Right hindlimb (tissue), 1 donor: ENCODE measurements around the gene FAIM2.

Source experiments
- DNase-seq: peaks from one replicate; pipeline ENCODE4 v3.0.0-alpha.2; 2018

Gene FAIM2

DNA sequence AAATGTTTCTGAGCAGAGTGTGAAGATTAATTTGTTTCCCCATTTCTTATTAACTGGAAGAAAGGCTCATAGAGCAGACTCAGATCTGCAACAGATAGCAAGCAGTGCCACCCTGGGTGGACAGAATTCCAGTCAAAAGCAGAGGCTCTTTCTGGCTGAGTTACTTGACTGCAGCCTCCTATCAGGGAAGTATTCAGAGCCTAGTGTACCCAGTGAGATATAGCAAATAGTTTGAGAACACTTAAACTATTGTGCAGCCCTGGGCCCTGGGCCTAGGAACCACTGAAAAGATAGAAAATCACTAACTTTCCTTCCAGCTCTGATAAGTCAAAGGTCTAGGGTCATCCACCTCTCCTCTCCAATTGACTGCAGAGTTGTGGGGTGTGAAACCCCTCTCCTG is 35.6 kb upstream of the FAIM2 start:
- DNase-seq = no peak

DNA sequence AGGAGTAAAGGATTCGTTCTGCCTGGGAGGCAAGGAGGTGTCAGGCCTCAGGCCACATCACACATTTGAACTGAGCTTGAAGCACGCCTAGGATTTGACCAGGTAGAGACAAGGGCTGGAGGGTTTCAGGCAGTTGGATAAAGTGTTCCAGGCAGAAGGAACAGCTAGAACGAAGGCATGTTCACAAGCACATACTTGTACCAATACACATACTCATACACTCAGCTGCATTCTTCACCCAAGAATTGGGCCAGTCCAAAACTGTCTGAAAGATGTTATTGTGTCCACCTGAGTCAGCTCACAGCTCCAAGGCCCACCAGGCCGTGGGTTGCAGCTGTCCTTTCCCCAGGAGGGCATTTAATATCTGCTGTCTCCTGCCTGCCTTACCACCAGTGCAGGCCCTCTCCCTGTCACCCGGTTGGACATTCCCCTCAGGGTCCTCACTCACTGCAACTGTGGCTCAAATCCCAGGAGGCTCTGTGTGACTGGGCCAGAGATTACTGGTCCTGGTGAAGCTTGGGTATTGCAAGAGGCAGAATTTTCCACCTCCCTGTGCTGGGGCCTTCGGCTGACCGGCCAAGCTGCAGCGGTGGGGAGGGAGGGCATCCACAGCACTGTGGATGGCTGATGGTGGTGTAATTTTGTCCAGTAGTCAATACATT is 34.1 kb upstream of the FAIM2 start:
- no peak for DNase-seq

DNA sequence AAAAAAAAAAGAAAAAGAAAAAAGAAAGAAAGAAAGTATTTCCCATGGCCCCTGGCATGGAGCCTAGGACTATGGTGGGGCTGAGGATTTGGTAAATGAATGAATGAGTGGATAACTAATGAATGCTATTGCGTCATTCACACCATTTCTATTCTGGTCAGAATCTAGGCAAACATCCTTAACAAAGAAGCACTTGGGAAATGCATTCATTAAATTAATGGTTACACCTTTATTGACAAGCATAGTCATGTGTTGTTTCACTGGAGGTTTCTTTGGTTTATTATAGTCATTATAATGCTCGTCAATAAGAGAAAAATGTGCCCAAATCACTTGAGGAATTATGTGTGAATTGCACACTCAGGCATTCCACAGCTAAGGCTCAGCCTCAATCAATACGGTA is 33.2 kb upstream of the FAIM2 start:
- no peak for DNase-seq

DNA sequence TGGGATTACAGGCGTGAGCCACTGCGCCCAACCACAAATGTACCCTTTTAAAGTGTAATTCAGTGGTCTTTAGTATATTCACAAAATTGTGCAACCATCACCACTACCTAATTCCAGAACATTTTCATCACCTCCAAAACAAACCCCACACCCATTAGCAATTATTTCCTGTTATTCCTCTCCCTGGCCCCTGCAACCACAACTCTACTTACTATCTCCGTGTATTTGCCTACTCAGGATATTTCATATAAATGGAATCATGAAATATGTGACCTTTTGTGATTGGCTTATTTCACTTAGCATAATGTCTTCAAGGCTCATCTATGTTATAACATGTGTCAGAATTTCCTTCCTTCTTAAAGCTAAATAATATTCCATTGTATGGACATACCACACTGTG is 30.8 kb upstream of the FAIM2 start:
- DNase-seq = no peak

DNA sequence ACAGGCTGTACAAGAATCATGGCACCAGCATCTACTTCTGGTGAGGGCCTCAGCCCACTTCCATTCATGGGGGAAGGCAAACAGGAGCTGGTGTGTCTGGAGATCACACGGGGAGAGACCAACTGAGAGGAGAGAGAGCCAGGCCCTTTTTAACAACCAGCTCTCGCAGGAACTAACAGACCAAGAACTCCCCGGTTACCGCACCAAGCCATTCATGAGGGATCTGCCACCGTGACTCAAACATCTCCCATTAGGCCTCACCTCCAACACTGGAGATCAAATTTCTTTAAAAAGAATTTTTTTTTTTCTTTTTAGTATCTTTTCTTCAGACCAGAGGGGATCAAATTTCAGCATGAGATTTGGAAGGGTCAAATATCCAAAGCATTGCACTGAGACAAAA is 30.1 kb upstream of the FAIM2 start:
- DNase-seq = no peak

DNA sequence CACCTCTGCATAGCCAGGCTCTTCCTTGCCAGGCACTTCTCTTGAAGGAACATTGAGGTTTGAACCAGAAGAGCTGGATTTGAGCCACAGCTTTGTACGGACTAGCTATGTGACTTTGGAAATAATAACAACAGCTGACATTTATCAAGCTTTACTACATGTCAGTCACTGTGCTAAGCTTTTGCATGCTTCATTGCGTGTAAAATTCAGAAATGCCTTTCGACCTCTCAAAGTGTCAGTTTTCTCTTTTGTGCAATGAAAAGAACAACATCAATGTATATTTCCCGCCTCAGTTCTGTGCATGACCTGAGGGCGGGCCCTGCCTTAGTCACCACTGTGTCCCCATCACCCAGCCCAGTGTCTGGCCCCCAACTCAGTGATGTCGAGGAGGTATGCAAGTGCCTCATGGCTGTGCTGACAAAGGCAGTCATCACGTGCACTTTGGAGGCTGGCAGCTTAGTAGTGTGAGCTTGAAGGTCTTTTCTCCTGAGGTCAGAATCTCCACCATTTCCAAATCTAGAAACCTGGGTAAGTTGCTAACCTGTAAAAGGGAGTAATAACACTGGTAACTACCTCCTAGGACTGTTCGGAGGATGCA is 28.9 kb upstream of the FAIM2 start:
- no peak for DNase-seq

DNA sequence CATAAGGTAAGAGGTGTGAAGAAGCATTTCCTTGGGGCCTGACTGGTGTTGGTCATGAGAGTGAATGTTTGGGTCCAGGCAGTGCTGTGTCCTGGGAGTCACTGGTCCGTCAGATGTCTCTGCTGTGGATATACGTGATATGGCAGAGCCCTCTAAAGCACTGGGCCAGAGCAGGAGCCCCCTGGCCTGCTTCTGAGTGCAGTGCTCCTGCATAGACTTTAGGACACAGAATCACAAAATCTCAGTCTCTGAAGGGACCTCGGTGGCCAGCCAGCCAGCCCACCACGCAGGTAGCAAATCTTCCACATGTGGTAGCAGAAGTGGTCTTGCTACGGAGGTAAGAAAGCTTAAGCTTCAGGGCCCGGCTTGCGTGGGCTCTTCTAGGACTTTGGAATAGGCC is 28.3 kb upstream of the FAIM2 start:
- DNase-seq = no peak

DNA sequence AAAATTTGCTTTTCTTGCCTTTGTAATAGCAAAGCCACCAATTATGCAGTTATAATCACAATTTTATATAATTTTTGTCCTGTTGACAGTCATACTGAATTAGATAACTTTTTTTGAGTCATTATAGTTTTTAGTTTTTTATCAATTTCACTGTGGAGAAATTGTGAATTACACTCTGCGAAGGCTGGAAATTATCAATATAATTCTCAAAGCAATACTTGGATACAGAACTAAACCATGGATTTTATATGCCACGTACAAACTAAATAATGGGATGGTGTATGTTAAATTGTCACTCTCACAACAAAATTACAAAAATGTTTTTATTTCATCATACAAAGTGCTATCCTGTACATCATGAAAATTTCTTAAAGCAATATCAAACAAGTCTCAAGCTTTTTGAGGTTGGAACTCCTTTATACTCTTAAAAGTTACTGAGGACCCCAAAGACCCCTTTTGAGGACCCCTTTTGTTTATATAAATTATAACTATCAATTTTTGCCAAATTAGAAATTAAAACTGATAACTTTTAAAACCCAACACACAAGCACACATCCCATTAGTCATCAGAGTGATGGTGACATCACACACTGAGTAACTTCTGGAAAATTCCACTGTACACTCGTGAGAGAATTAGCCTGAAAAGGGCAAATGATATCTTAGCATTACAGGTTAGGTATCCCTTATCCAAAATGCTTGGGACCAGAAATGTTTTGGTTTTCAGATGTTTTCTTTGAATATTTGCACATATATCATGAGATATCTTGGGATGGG is 27.0 kb upstream of the FAIM2 start:
- no peak for DNase-seq

DNA sequence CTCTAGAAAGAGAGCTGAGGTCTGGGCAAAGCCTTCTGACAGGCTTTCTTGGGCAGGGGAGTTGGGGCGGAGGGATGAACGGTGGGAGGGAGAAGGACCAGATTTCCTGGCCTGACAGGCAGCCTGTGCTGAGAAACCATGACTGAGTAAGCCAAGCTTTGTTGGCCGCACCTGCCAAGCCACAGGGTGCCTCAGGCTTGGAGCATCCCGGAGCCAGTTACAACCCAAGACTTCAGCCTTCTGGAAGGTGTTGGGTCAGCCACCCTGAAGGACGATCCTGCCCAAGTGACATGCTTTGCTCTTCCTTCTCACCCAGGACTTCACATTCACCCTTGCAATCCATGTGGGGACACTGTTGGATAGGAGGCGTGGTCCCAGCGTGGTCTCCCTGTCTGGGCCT is 25.9 kb upstream of the FAIM2 start:
- no peak for DNase-seq

DNA sequence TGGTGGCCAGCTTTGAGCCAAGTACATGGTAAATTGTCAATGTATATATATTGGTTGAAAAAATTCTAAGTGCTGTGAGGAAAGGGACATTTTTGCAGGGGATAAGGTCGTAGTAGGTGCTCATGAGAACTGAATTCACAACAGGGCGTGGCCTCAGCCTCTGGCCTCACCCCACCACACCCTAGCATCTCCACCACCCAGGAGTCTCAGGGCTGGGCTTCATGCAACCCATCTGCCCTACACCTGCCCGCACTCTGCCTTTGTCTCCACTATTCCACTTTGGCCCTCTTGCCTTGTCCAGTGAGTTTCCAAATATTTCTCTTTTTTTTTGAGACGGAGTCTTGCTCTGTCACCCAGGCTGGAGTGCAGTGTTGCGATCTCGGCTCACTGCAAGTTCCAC is 24.8 kb upstream of the FAIM2 start:
- DNase-seq = no peak

DNA sequence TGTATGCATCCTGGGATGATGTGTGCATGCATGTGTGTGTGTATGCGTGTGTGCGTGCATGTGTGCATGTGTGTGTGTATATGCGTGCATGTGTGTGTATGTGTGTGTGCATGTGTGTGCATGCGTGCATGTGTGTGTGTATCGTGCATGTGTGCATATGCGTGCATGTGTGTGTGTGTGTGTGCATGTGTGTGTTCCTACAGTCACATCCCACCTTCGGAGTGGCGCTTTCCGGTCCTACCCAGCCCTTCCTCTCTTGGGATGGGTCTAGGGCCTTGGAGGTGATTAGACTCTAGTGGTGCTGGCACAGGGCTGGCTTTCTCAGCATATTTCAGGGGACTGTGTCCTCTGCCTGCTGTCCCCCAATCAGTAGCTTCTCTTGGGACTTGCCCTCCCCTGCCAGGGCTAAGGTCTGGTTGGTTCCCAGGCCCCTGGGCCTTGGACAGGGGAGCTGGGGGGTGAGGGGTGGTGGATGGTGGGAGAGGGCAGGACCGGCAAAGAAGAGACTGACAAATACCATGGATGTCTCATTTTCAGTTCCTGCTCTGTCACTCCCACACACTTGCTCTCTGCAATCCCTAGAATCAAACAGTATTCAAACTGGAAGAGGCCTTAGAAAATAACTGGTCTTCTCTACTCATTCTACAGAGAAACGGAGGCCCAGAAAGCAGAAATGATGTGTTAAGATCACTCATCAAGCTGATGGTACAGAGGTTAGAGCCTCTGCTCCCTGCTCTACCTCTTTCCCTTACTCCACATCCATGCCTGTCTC is 21.9 kb upstream of the FAIM2 start:
- DNase-seq = no peak

DNA sequence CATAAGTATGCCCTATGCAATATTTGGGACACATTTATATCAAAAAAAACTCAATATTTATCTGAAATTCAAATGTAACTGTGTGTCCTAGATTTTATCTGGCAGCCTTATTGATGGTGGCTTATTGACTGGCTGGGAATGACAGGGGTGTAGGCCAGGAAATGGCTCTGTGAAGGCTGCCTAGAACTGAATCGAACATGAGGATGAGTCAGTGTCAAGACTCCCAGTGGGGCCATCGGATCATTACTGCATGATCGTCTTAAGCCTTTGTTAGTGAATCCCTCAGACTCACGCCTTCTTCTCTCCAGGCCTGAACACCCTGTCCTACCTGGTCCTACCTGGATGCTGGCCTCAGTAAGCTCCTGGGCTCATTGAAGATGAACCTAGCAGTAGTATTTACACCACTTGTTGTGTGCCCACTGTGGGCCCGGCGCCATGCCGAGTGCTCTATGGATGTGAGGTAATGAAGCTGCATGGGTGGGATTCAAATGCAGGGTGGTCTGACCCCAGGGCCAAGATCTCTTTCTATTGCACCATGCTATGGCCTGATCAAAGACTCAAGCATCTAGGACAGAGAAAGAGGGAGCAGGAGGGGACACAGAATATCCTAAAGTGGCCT is 21.0 kb upstream of the FAIM2 start:
- DNase-seq = no peak

DNA sequence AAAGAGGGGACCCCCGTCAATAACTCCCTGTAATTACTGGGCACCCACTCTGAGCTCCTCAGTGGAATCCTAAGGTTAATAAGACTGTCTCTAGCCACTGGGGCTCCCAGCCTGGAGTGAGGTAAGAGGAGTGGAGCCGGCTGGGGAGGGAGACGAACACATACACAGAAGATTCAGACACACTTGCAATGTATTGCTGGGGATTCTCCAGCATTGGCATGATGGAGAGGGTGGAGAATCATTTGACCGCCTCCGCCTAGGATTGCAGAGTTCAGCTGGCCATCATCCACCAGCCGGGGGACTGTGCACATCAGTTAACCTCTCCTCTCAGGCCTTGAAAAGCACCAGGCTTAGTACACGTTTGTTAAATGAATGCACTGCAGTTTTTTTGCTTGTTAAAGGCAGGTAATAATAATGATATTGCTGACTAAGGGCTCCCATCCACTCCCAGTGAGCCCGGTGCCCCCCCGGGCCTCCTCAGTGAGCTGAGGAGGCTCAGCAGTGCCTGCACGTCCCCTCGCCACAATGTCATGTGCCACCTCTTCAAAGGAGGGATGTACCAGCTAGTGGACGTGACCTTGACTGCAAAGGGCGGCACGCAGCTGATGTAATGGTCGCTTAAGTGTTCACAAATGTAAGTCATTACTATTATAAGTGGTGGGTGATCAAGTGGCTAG is 20.3 kb upstream of the FAIM2 start:
- no peak for DNase-seq

DNA sequence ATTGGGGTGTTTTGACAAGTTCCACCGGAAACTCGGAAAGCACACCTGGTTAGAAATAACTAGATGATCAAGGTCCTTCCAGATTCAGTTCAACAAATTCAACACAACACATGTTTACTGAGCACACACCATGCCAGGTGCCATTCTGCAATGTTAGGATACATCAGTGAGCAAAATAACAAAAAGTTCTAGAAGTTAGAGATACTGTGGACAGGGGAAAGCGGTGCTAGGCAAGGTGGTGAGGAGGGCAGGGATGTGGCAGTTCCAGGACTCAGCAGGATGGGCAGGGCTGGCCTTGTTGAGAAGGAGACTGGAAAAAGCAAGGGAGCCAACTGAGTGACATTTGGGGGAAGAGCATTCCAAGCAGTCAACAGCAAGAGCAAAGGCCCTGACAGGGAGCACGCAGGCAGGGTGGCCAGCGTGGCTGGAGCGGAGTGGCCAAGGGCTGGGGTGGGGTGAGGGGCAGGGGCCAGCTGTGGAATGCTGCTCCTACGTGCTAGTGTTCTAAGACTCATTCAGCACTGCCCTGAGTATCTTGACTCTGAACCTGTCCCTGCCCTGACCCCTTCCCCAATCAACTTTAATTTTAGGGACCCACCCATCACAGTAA is 19.4 kb upstream of the FAIM2 start:
- no peak for DNase-seq

DNA sequence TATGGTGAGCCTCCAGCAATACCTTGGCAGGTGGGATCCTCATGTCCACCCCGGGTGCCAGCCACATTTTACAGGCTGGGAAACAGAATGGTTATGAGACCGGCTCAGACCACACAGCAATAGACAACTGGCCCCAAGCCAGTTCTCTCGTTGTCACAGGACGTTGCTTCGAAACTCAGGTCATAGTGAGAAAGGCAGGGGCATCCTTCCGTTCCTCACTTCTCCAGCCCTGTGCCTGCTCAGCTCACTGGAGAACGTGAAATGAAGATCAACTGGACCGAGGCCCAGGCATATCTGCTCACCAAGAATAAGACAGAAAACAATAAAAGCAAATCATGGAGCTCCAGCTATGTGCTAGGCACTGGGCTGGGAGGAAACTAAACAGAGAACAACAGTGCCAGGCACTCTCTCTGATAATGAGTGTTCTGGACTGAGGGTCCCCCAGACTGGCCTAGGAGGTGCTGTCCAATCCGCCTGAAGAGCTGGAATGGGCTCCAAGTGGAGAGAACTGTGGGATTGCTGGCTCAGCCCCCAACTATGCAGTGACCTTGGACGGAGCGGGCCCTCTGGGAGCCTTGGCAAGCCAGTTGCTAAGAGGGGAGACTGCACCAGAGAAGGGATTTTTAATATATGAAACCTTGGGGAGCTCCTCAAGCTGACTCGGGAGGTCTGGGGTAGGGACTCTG is 18.8 kb upstream of the FAIM2 start:
- DNase-seq = no peak

DNA sequence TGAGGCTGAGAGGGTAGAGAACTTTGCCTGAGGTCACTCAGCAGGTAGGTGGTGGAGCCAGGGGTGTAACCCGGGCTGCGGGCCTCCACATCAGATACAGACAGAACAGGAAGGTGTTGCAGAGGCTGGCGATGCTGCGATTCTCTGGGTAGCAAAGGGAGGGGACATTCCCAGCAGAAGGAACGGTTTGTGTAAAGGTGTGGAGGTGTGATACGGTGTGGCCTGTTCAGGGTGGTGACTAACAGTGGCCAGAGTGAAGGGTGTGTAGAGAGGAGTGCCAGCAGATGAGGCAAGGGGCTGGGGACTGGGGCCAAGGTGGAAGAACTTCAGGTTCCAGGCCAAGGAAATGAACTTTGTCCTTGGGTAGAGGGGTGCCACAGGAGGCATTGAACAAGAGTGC is 18.2 kb upstream of the FAIM2 start:
- no peak for DNase-seq

DNA sequence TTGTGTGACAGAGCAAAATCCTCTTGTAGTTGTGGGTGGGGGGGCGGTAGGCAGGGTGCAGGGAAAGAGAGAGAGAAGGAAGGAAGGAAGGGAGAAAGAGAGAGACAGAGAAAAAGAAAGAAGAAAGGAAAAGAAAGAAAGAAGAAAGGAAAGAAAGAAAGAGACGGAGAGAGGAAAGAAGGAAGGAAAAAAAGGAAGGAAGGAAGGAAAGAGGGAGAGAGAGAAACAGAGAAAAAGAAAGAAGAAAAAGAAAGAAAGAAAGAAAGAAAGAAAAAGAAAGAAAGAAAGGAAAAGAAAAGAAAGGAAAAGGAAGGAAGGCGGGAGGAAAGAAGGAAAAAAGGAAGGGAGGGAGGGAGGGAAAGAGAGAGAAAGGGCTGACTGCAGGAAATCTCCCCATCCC is 17.6 kb upstream of the FAIM2 start:
- DNase-seq = no peak

DNA sequence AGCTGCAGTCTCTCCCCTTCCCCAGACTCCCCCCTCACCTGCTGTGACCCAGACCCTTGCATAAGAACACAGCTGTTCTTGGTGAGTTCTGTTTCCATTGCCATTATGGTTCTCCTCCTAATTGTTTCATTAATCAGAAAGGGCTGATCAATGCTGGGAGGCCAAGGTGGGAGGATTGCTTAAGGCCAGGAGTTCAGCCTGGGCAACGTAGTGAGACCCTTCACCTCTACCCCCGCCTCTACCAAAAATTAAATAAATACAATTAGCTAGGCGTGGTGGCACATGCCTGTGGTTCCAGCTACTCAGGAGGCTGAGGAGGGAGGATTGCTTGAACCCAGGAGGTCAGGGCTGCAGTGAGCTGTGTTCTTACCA is 17.2 kb upstream of the FAIM2 start:
- DNase-seq = no peak

DNA sequence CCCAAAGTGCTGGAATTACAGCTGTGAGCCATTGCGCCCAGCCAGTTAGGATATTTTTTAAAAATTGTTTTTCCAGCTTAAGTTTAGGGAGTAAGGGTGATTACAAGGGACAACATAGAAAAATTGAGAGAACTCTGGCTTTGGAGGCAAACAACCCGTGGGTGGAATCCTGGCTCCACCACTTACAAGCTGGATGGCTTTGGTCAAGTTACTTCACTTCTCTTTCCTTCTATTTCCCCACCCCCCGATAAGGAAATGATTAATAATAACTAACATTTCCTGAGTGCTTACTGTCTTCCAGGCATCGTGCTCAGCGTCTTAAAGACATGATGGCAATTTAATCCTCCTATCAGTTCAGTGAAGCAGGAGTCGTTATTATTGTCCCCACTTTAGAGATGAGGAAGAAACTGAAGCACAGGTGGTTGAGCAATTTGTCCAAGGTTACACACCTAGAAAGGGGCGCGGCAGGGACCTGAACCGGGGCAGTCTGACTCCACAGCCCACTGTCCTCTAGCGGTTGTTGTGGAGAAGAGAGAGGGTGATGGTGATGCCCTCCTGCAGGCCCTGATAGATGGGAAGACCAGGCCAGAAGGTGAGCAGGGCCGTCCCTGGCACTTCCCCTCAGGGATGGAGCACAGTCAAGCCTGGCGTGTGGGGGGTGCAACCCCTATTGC is 16.7 kb upstream of the FAIM2 start:
- no peak for DNase-seq

DNA sequence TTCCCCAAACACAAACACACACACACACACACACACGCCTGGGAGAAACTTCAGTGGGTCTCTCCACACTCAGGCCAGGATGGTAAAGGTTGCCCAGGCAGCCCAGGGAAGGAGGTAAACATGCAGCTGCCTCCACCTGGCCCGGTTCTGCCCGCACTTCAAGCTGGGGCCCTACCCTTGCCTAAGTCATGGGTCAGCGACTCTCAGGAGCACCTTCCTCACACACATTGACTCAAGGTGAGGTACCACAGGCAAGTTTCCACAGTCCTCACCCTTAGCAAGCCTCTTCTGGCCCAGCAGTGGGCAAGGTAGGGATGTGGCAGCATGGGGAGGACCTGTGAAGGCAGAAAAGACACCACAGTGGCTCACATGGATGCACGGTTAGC is 14.1 kb upstream of the FAIM2 start:
- DNase-seq = no peak

DNA sequence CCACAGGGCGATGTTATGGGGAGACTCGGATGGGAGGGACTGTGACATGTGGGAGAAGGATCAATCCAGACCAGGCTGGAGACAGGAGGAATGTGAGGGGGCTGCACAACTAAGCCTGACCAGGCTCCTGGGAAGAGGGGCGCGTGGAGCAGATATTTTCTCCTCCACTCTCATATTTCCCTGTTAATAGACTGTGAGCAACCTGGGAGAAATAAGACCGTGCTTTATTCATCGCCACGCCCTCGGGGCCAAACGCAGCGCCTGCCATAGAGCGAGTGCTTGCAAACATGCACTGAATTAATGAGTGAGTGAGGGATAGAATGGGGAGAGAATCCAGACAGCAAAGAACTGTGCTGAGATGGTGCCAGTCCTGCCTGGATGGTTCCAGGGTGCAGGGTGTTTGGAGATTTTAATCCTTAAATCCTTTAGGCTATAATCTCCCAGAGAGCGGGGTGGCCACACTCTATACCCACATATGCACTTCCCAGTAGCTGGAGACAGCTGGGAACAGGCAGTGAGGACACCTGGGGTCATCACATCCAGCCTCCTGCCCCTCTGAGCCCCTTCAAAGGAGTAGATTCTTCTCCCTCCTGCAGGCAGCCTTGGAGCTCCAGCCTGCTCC is 13.6 kb upstream of the FAIM2 start:
- DNase-seq = no peak
